NCI-H82 treated with DMSO at 0.1 percent for 48 hours (cell line): Measurements from ENCODE around the gene FAM83D.

Source experiments
- DNase-seq: peaks from one replicate; lab custom pipeline; 2025; ENCODE audit not compliant: unreplicated experiment; lab: John Stamatoyannopoulos, UW

Gene FAM83D

GRCh38 chr20:38997622-38998021 lies 71.4 kb downstream of the FAM83D start:
- DNase-seq: no peak

DNA sequence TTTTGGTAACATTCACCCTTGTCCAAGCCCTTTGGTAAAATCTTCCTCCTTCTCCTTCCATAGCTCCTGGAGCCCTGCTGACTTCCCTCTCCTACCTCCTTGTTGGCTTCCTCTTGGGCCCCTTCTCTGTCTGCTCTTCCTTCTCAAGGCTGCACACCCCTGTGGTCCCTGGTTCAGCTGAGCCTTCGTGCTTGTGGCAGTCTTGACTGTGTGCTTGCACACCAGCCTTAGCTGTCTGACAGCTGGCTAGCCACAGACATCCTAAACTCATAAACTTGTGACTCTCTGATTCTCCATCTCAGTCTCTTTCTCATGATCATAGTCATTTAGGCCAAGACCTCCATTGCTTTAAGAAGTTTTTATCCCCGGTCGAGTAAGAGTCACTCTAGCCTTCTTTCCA lies 73.0 kb downstream of the FAM83D start:
- no peak for DNase-seq

DNA sequence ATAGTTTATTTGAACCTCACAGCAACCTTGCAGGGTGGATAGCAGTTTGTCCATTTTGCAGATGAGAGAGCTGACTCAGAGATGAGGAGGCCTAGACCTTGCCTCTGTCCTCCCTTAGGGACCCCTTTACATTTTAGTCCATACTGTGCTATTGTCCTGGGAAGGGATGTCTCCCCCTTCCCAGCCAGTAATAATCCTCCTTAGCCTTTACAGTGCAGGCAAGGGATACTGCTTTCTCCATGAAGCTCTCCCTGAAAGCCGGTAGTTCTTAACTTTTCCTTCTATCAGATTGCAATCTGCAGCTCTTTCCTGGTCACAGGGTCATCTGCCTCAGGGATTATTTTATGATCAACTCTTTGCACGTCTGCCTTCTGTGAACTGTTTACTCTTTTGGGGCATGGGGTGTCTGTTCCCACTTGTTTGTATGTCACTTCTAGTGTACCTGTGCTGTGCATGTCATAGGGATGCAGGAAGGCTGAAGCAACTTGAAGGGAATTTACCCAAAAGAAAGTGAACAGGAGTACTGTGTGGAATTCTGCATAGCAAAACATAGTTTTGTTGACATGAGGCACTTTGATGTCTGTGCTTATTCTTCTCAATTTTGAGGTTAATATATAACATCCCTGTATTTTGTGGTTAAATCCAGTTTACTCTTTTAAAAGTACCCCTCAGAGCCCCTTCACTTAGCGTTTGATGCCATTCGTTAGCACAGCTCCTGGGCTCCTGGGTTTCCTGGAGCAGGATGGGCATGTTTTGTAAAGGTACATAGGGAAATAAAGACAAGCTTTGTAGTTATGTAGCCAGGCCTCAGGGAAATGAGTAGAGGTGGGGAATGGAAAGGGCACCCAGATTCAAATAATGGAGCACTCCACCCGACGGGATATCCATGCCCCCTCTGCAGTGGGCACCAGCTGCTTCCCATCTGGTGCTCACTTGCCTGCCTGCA lies 74.0 kb downstream of the FAM83D start:
- no peak for DNase-seq
